K562 (cell line): ENCODE results near the gene C2orf92. TPM values are rescaled to one million over a fixed set of nuclear protein-coding genes. Genes with fewer than 3 reads are reported as not detected.
A peak's percentile ranks its signal among the peaks of the same experiment; 100 is the strongest.

ENCODE experiments used
- ATAC-seq: fragments of 200-7000 bp; cut with Tn5 transposase; 3 replicates; pipeline ENCODE4 v1.9.1; 2020; ENCODE audit warnings: moderate library complexity
- BruUV-seq: library from RNA; stranded (reverse); fragments of 400-500 nt; replicated peaks from 2 replicates; lab custom pipeline; 2021; lab: Mats Ljungman, UMichigan
- CTCF ChIA-PET: fragments of 300-600 bp; formaldehyde crosslinking; extraction: SDS; loops from one replicate; lab custom pipeline; 2021; ENCODE audit warnings: low intra/inter-chr PET ratio; lab: Yijun Ruan, JAX
- POLR2A ChIA-PET: fragments of 300-600, 350-650 bp; sonication (Branson Sonifier 250); formaldehyde crosslinking; extraction: SDS; loops from one replicate; lab custom pipeline; 2021; ENCODE audit warnings: antibody characterized with exemption, inconsistent platforms; lab: Yijun Ruan, JAX
- DNase-seq, 4 experiments: peaks; one replicate each; pipeline versions ENCODE4 v3.0.0 to v3.0.0-alpha.2; 2011 to 2018; ENCODE audit warnings: low spot score in 3 of 4, mixed read lengths in 3 of 4; ENCODE audit errors: extremely low read depth in 1 of 4
- FAIRE-seq: peaks from 2 replicates; lab custom pipeline; 2011; peaks lifted over from hg19 to GRCh38; lab: Jason Lieb, UNC
- H2AFZ ChIP-seq: 2 replicates; pipeline ENCODE4 v1.6.0; 2011; ENCODE audit warnings: low read depth, low read length, control low read depth, inconsistent platforms
- H3K27ac ChIP-seq: fragments of 200-600 bp; 3 replicates; pipeline ENCODE4 v1.8.0; 2011; ENCODE audit warnings: low read depth, mild to moderate bottlenecking, control low read depth, inconsistent platforms, low read length, moderate library complexity, mixed read lengths; ENCODE audit errors: extremely low read depth
- H3K27me3 ChIP-seq, 2 experiments: fragments of 300-600 bp in 1 of 2; 2 replicates in 1 of 2; 3 replicates in 1 of 2; pipeline versions ENCODE4 v1.6.0 to v1.8.0; 2011; ENCODE audit warnings: inconsistent platforms in 2 of 2, low read length in 2 of 2, mild to moderate bottlenecking in 1 of 2, mixed read lengths in 1 of 2, moderate library complexity in 1 of 2; ENCODE audit not compliant: control insufficient read depth in 2 of 2, insufficient read depth in 2 of 2
- H3K36me3 ChIP-seq: fragments of 300-600 bp; 3 replicates; pipeline ENCODE4 v1.8.0; 2011; ENCODE audit warnings: mild to moderate bottlenecking, low read length, inconsistent platforms; ENCODE audit not compliant: control insufficient read depth, insufficient read depth
- H3K4me1 ChIP-seq, 2 experiments: fragments of 200-600 bp in 1 of 2; replicated peaks in 1 of 2; 2 replicates in 1 of 2; 3 replicates in 1 of 2; pipeline versions ENCODE4 v1.5.1 to v1.8.0; 2011; ENCODE audit warnings: inconsistent platforms in 2 of 2, low read length in 2 of 2, mild to moderate bottlenecking in 1 of 2, mixed read lengths in 1 of 2, moderate library complexity in 1 of 2; ENCODE audit not compliant: control insufficient read depth in 2 of 2, insufficient read depth in 2 of 2
- H3K4me2 ChIP-seq: 2 replicates; pipeline ENCODE4 v1.6.1; 2011; ENCODE audit warnings: low read length, control low read depth, inconsistent platforms, mixed read lengths; ENCODE audit not compliant: insufficient read depth
- H3K4me3 ChIP-seq: fragments of 200-600 bp; sonication (generic), shearing (Covaris generic); 2 replicates; pipeline ENCODE4 v1.5.1; 2016; ENCODE audit warnings: control low read depth, inconsistent platforms
- H3K79me2 ChIP-seq: fragments of 200-600 bp; 3 replicates; pipeline ENCODE4 v1.8.0; 2011; ENCODE audit warnings: low read length, inconsistent platforms; ENCODE audit not compliant: control insufficient read depth, insufficient read depth
- H3K9ac ChIP-seq, 2 experiments: 2 replicates each; pipeline versions ENCODE4 v1.6.0 to v1.6.1; 2011; ENCODE audit warnings: low read depth in 2 of 2, low read length in 2 of 2, control low read depth in 1 of 2, inconsistent platforms in 1 of 2, mild to moderate bottlenecking in 1 of 2, mixed read lengths in 1 of 2; ENCODE audit not compliant: insufficient read depth in 1 of 2
- H3K9me1 ChIP-seq: one replicate; pipeline ENCODE4 v1.6.0; 2011; ENCODE audit warnings: inconsistent platforms, mild to moderate bottlenecking, low read length, moderate library complexity; ENCODE audit not compliant: control insufficient read depth, insufficient read depth
- H3K9me3 ChIP-seq: replicated peaks from 2 replicates; pipeline ENCODE4 v1.5.1; 2011; ENCODE audit warnings: low read depth, low read length, inconsistent platforms; ENCODE audit not compliant: control insufficient read depth, insufficient read depth
- H4K20me1 ChIP-seq: replicated peaks from 2 replicates; pipeline ENCODE4 v1.6.1; 2011; ENCODE audit warnings: low read length, inconsistent platforms, mixed read lengths; ENCODE audit not compliant: control insufficient read depth, insufficient read depth
- BCOR ChIP-seq: fragments of 450-650 bp; IDR thresholded peaks from 2 replicates; pipeline ENCODE4 v1.6.1; 2016
- ETS2 ChIP-seq: IDR thresholded peaks from 2 replicates; pipeline ENCODE4 v1.6.1; 2016; ENCODE audit warnings: borderline replicate concordance, missing genetic modification characterization, mild to moderate bottlenecking, moderate library complexity, missing compliant biosample characterization; ENCODE audit not compliant: poor library complexity, severe bottlenecking
- HDAC1 ChIP-seq, 2 experiments: fragments of 450-650 bp; IDR thresholded peaks; 2 replicates each; pipeline ENCODE4 v1.6.1; 2016 to 2017; ENCODE audit warnings: inconsistent platforms in 1 of 2, mild to moderate bottlenecking in 1 of 2, moderate library complexity in 1 of 2
- MAFK ChIP-seq: IDR thresholded peaks from 2 replicates; pipeline ENCODE4 v1.6.1; 2011; ENCODE audit warnings: low read length, improper control_type of control experiment
- ZFP36 ChIP-seq: fragments of 150-350 bp; IDR thresholded peaks from 2 replicates; pipeline ENCODE4 v1.6.1; 2018; ENCODE audit warnings: low read length, low read depth; ENCODE audit not compliant: partially characterized antibody
- WGBS: fragments of 100-300 bp; shearing (Covaris generic); methylation state at CpG from one replicate; pipeline ENCODE4 v1.1.6; 2016; ENCODE audit warnings: low coverage, mixed read lengths; ENCODE audit not compliant: insufficient coverage; ENCODE audit errors: missing lambda C conversion rate; 5-methylcytosine and 5-hydroxymethylcytosine counted together
- in situ Hi-C: fragments of 300-500 bp; cut with MboI; formaldehyde crosslinking; loops from 4 replicates; pipeline ENCODE4 v1.15.0; 2018; ENCODE audit warnings: inconsistent platforms, mixed read lengths
- intact Hi-C: fragments of 100-400 bp; cut with micrococcal nuclease; formaldehyde crosslinking; loops from 2 replicates; pipeline ENCODE4 v1.14.2; 2022
- polyA plus RNA-seq, 8 experiments: library from polyadenylated mRNA; depleted of rRNA in 4 of 8; stranded (reverse) in 5 of 8; unstranded in 3 of 8; fragments of >200 nt; fragmentation: Nextera tagmentation in 2 of 8; fragmentation: Illumina TruSeq in 1 of 8; extraction: Ambion mirVana in 2 of 8; extraction: Trizol in 1 of 8; gene quantifications; 2 replicates each; pipeline versions ENCODE4 v1.2.1 to v1.2.3, GENCODE V29; 2011 to 2014; ENCODE audit warnings: inconsistent platforms in 1 of 8, missing spikeins in 1 of 8
- total RNA-seq, 7 experiments: library from RNA; depleted of rRNA in 6 of 7; stranded (reverse); fragments of >200 nt in 6 of 7; fragmentation: Illumina TruSeq in 2 of 7; extraction: Trizol in 2 of 7; gene quantifications; 2 replicates each; pipeline versions ENCODE4 v1.2.1 to v1.2.3, GENCODE V29; 2011 to 2021; ENCODE audit warnings: low replicate concordance in 1 of 7

The C2orf92 gene
- total and polyA plus RNA-seq, 9 of the 15 experiments (the other 6 are each of a cell fraction or from before 2014, with no cell fraction given), result 0.65 to 6.8 (median 3.6) TPM

DNA sequence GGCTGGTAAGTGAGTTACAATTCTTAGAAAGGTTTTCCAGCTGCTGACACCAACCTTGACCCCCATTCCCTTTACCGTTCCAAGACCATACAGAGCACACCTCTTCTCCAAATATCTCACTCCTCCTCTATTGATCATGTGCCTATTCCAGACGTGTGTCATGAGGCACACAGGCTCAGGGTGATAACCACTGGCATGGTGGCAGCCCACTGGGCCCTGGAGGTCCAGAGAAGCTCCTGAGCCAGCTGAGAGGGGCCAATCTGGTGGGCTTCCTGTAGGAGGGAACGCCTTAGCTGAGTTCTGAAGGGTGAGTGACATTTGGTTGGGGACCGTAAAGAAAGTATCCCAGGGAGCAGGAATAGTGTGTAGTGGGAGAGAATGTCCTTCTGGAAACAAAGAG is 72.2 kb downstream of the C2orf92 start:
- no TSS peak for BruUV-seq
- H2AFZ ChIP-seq, result peak overlapping the region; percentile 36; the same call in 1 of the 2 replicates
- no peaks in the 10 kb centered on the region for H3K36me3 ChIP-seq
- H3K4me3 ChIP-seq, result no peak overlapping the region
- no peaks in the 10 kb centered on the region for H3K9me3 ChIP-seq
- TF ChIP-seq ZFP36, result peak; percentile 75
- no peak for TF ChIP-seq ETS2
- in situ Hi-C loops (no loop called here), intact Hi-C loops (loop anchor here (10.0 kb wide), 2 partner anchors 147 to 643 kb away; no protein-coding TSS in a partner anchor)
- CTCF ChIA-PET, result no interaction called here
- H3K79me2 ChIP-seq, result no peaks in the 10 kb centered on the region
- no peak for ATAC-seq
- no peaks in the 10 kb centered on the region for H4K20me1 ChIP-seq
- no peak overlapping the region for H3K27ac ChIP-seq
- peaks cover 10 to 16% of the 10 kb centered on the region in 2 experiments; a peak in 4 of 5 replicates for H3K4me1 ChIP-seq
- no peak overlapping the region for H3K9ac ChIP-seq
- no peak for DNase-seq
- POLR2A ChIA-PET, result interaction anchor here (1.5 kb wide), 1 partner anchor 32 kb away, joined by 3 read pairs; no protein-coding TSS in a partner anchor
- no peak for FAIRE-seq
- H3K4me2 ChIP-seq, result no peak overlapping the region
- H3K27me3 ChIP-seq, result peaks cover 8 to 30% of the 10 kb centered on the region in 2 experiments; a peak in 3 of 5 replicates
- H3K9me1 ChIP-seq, result no peaks in the 10 kb centered on the region
- 61% methylated on average over 4 of the region's 4 CpGs for WGBS

DNA sequence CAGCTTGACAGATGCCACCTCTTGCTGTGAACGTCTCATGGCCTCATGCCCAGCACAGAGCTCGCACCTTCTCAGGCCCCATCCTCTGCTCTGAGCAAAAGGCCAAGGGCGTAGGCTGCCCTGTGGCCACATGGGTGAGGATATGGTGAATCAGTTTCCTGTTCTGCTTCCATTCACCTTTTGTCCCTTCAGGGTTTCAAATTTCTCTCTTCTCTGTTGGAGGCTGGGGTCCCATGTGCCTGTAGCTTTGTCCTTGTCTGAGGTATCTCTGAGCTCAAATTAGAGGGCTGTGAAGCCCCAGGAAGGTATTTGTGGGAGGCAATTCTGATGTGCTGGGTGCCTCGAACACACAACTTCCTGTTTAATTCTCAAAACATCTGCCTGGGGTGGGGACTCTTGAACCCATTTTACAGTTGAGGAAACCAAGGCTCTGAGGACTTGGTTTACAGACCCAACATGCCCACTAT is 72.9 kb downstream of the C2orf92 start:
- Histone ChIP-seq H3K4me3 (no peak overlapping the region), H3K9ac (no peak overlapping the region), H3K4me2 (no peak overlapping the region), H3K27me3 (peaks cover 5 to 22% of the 10 kb centered on the region in 2 experiments; a peak in 3 of 5 replicates)
- ATAC-seq (no peak), DNase-seq (no peak), FAIRE-seq (no peak)
- POLR2A ChIA-PET, result interaction anchor here (0.5 to 1.1 kb wide), 5 partner anchors 9 to 1105 kb away, joined by 3 to 4 read pairs (median 3); partner anchors contain the start of gene ACTR1B
- 82% methylated on average over 4 of the region's 4 CpGs for WGBS
- intact Hi-C loops, result loop anchor here (10.0 kb wide), 2 partner anchors 148 to 642 kb away; no protein-coding TSS in a partner anchor
- TF ChIP-seq BCOR, result 0 out of 2 replicates have a peak, but pooled peaks have one; percentile 54
- TF ChIP-seq MAFK, result no peak
- no peak for TF ChIP-seq HDAC1 (IDR thresholded peaks at IDR 0.05)
- TF ChIP-seq, all 486 proteins: peak for 1
- BruUV-seq, result no TSS peak
- Histone ChIP-seq H3K36me3 (no peaks in the 10 kb centered on the region), H3K27ac (no peak overlapping the region), H3K9me3 (no peaks in the 10 kb centered on the region), H3K79me2 (no peaks in the 10 kb centered on the region), H4K20me1 (no peaks in the 10 kb centered on the region), H2AFZ (no peak overlapping the region), H3K4me1 (peaks cover 10 to 16% of the 10 kb centered on the region in 2 experiments), H3K9me1 (no peaks in the 10 kb centered on the region)
- CTCF ChIA-PET, result no interaction called here
- in situ Hi-C loops, result no loop called here
